ENCODE data around the gene CARMIL1. TPM values are rescaled to one million over a fixed set of nuclear protein-coding genes. Genes with fewer than 3 reads are reported as not detected.

Gene CARMIL1
- total RNA-seq, 1 donor from 2014 or later, result 3.4 TPM

DNA sequence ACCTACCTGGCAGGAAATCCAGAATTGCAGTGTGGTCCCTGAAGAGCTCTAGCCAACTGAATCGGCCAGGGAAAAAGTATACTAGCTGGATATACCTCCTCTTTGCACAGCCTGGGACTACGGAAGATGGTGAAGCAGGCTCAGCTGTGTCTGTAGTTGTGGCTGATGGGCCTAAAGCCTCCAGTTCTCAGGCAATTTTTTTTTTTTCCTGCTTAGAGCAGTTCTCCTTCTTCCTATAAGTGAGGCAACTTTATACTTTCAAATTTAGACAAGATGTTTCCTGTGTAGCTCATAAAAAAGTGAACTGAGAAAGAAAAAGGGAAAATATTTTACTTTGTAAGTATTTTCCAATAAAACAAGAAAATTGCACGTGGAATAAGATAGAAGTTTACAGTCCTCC, 172.9 kb downstream of the CARMIL1 start:
- ATAC-seq (ENCODE audit: low read depth) (no peak), DNase-seq (no peak)
- Mint-ChIP-seq H3K27me3 (no peaks in the 10 kb centered on the region), H3K36me3 (ENCODE audit: low read depth) (no peaks in the 10 kb centered on the region), H3K9me3 (no peaks in the 10 kb centered on the region), H3K4me3 (no peak overlapping the region), H3K4me1 (peaks cover 15% of the 10 kb centered on the region), H3K27ac (no peak overlapping the region)
- ChIA-PET CTCF (no interaction called here), POLR2A (interaction anchor here (0.9 kb wide), 1 partner anchor 48 kb away, joined by 4 read pairs; no protein-coding TSS in a partner anchor)
- intact Hi-C loops (cut with micrococcal nuclease), result no loop called here
- TF ChIP-seq, protein P1, sequence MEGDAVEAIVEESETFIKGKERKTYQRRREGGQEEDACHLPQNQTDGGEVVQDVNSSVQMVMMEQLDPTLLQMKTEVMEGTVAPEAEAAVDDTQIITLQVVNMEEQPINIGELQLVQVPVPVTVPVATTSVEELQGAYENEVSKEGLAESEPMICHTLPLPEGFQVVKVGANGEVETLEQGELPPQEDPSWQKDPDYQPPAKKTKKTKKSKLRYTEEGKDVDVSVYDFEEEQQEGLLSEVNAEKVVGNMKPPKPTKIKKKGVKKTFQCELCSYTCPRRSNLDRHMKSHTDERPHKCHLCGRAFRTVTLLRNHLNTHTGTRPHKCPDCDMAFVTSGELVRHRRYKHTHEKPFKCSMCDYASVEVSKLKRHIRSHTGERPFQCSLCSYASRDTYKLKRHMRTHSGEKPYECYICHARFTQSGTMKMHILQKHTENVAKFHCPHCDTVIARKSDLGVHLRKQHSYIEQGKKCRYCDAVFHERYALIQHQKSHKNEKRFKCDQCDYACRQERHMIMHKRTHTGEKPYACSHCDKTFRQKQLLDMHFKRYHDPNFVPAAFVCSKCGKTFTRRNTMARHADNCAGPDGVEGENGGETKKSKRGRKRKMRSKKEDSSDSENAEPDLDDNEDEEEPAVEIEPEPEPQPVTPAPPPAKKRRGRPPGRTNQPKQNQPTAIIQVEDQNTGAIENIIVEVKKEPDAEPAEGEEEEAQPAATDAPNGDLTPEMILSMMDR (IDR thresholded peaks at IDR 0.05), result no peak

DNA sequence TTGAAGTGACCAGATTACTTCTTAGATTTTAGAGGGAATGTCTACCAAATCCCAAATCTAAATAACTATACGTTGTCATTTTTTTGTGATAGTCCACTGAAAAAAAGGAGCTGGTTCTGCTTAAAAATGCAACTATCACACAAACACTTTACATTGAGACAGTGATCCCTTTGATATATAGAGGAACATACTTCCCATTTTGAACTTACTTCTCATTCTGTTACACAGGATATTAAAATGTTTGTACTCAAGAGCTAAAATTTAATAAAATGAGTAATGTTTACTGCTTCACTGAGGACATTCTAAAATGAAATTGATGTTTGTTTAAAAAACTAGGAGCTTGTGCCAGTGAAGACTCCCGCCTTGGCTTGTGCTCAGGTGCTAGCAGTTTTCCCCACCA, 174.1 kb downstream of the CARMIL1 start:
- H3K36me3 Mint-ChIP-seq (ENCODE audit: low read depth), result no peaks in the 10 kb centered on the region
- intact Hi-C loops (cut with micrococcal nuclease), result no loop called here
- ATAC-seq (ENCODE audit: low read depth) (no peak), DNase-seq (no peak)
- no peak overlapping the region for H3K4me3 Mint-ChIP-seq
- ChIA-PET POLR2A (interaction anchor here (0.6 kb wide), 1 partner anchor 140 kb away, joined by 3 read pairs; no protein-coding TSS in a partner anchor), CTCF (no interaction called here)
- H3K27me3 Mint-ChIP-seq, result no peaks in the 10 kb centered on the region
- no peak overlapping the region for H3K27ac Mint-ChIP-seq
- TF ChIP-seq, protein P1 (IDR thresholded peaks at IDR 0.05), result no peak
- H3K9me3 Mint-ChIP-seq, result no peaks in the 10 kb centered on the region
- H3K4me1 Mint-ChIP-seq, result peaks cover 8% of the 10 kb centered on the region

DNA sequence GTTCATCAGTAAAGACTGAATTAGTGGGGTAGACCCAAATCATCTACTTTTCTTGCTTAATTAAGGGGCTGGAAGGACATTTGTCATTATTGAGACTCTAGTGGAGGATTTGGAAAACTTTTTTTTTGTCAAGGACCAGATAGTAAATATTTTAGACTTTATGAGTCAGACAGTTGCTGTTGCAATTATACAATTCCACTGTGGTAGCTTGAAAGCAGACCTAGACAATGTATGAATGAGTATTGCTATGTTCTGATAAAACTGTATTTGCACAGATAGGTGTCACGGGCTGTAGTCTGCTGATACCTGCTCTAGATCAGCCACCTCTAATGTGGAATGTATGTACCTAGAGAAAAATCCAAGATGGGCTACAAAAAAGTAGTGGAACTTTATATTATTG, 175.0 kb downstream of the CARMIL1 start:
- H3K9me3 Mint-ChIP-seq, result no peaks in the 10 kb centered on the region
- H3K27ac Mint-ChIP-seq, result no peak overlapping the region
- no peaks in the 10 kb centered on the region for H3K36me3 Mint-ChIP-seq (ENCODE audit: low read depth)
- TF ChIP-seq, protein P1 (IDR thresholded peaks at IDR 0.05), result no peak
- ChIA-PET POLR2A (interaction anchor here (0.5 kb wide), 1 partner anchor 49 kb away, joined by 3 read pairs; no protein-coding TSS in a partner anchor), CTCF (no interaction called here)
- no peaks in the 10 kb centered on the region for H3K27me3 Mint-ChIP-seq
- no peak for DNase-seq
- ATAC-seq (ENCODE audit: low read depth), result no peak
- no peak overlapping the region for H3K4me3 Mint-ChIP-seq
- peaks cover 8% of the 10 kb centered on the region for H3K4me1 Mint-ChIP-seq
- intact Hi-C loops (cut with micrococcal nuclease), result no loop called here

DNA sequence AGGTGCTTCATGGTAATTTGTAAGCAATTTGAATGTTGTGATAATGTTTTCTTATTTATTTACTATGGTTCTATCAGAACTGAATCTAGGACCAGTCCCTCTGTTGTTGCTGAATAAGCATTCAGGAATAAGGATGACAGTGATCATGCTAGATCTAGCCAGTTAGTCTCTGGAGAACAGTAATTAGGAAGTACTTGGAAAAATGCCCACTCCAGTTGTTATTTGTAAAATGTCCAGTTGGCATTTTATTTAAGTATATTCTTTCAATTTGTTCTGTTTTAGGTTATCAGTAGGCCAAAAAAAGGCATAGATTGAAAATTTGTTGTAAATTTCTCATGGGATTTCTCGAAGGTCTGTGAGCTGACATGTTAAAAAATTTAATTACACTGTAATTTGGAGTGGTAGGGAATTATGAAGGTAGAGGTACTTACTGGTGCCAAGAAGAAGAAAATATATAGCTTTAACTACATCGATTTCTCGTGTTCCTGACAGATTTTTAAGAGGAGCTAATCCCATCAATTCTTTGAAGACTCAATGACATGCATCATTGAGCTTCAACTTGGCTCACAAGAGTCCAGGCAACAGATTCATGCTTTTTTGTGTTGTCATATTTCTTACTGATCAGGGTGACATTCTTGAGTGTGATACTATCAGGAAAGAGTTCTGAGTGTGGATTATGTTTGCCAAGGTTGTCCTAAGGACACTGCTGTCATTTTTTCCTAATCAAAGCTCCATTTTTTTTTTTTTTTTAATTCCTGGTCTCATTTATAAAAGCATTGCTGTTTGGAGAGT, 177.3 kb downstream of the CARMIL1 start:
- no peaks in the 10 kb centered on the region for H3K27me3 Mint-ChIP-seq
- intact Hi-C loops (cut with micrococcal nuclease), result no loop called here

DNA sequence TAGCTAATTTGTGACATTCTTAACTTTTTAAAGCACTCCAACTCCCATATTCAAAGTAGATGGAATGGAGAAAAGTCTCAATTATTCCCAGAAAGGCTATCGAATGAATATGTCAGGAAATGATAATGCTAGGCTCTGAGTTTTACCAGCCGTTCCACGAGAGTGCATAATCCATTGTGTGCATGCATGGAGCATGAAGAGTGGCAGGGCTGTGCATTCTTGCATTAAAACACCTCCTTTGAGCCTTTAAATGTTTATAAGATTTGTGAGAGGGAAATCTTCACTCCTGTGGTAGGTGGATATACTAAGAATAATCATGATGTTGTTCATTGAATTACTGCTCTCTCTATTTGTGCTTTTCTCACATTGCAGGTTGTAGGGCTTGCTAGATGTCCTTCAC, 178.3 kb downstream of the CARMIL1 start:
- TF ChIP-seq, protein P1 (IDR thresholded peaks at IDR 0.05), result no peak
- Mint-ChIP-seq H3K4me3 (no peak overlapping the region), H3K36me3 (ENCODE audit: low read depth) (no peaks in the 10 kb centered on the region), H3K9me3 (no peaks in the 10 kb centered on the region), H3K27me3 (no peaks in the 10 kb centered on the region), H3K4me1 (no peaks in the 10 kb centered on the region), H3K27ac (no peak overlapping the region)
- ATAC-seq (ENCODE audit: low read depth) (no peak), DNase-seq (no peak)
- POLR2A ChIA-PET, result no interaction called here
- CTCF ChIA-PET, result no interaction called here
- intact Hi-C loops (cut with micrococcal nuclease), result no loop called here

More for the DNA sequence above, 177.3 kb downstream of the CARMIL1 start:
- Mint-ChIP-seq H3K9me3 (no peaks in the 10 kb centered on the region), H3K4me1 (peaks cover 4% of the 10 kb centered on the region), H3K4me3 (no peak overlapping the region), H3K36me3 (ENCODE audit: low read depth) (no peaks in the 10 kb centered on the region), H3K27ac (no peak overlapping the region)
- DNase-seq (no peak), ATAC-seq (ENCODE audit: low read depth) (no peak)
- TF ChIP-seq, protein P1 (IDR thresholded peaks at IDR 0.05), result no peak
- POLR2A ChIA-PET, result no interaction called here
- CTCF ChIA-PET, result no interaction called here
